ENCODE data around the gene PRKCA. TPM values are rescaled to one million over a fixed set of nuclear protein-coding genes. Genes with fewer than 3 reads are reported as not detected.
A peak's percentile ranks its signal among the peaks of the same experiment; 100 is the strongest.

PRKCA gene
- total RNA-seq, 1 experiment from 2014 or later, result 29.6 TPM

GRCh38 chr17:66555605-66556004, 253.2 kb downstream of the PRKCA start:
- H3K27ac Mint-ChIP-seq (ENCODE audit: unreplicated experiment), result no peak overlapping the region
- BruUV-seq (replicated peaks), result no TSS peak
- no peaks in the 10 kb centered on the region for H3K27me3 Mint-ChIP-seq (ENCODE audit: insufficient read depth, unreplicated experiment)
- no peaks in the 10 kb centered on the region for H3K36me3 Mint-ChIP-seq (ENCODE audit: insufficient read depth, unreplicated experiment)
- TF ChIP-seq CTCF (IDR thresholded peaks at IDR 0.05; ENCODE audit: insufficient read depth in 1 of 2, low read depth in 1 of 2, low read length in 1 of 2, severe bottlenecking in 1 of 2, unreplicated experiment in 1 of 2), result no peak
- DNase-seq, result no peak
- CTCF ChIA-PET, result no interaction called here
- no peaks in the 10 kb centered on the region for H3K36me3 ChIP-seq (ENCODE audit: control insufficient read depth, insufficient read depth, low read length)
- H3K4me3 ChIP-seq (ENCODE audit: low read depth, low read length), result no peak overlapping the region
- intact Hi-C loops (cut with micrococcal nuclease; ENCODE audit: unreplicated experiment), result no loop called here
- H3K4me1 ChIP-seq, result peaks cover 21% of the 10 kb centered on the region
- H3K4me1 Mint-ChIP-seq (ENCODE audit: low read depth, unreplicated experiment), result peaks cover 6% of the 10 kb centered on the region
- no peaks in the 10 kb centered on the region for H3K9me3 ChIP-seq
- no peaks in the 10 kb centered on the region for H3K27me3 ChIP-seq (replicated peaks; ENCODE audit: control insufficient read depth, insufficient read depth, low read length)
- POLR2A ChIA-PET, result no interaction called here
- no peaks in the 10 kb centered on the region for H3K9me3 Mint-ChIP-seq (ENCODE audit: unreplicated experiment)
- H3K4me3 Mint-ChIP-seq (ENCODE audit: unreplicated experiment), result no peak overlapping the region

- no peak overlapping the region for H3K4me3 Mint-ChIP-seq (ENCODE audit: unreplicated experiment)
- CTCF ChIA-PET, result no interaction called here
- intact Hi-C loops (cut with micrococcal nuclease; ENCODE audit: unreplicated experiment), result no loop called here
- DNase-seq, result no peak
- Histone ChIP-seq H3K4me3 (ENCODE audit: low read depth, low read length) (no peak overlapping the region), H3K27me3 (replicated peaks; ENCODE audit: control insufficient read depth, insufficient read depth, low read length) (no peaks in the 10 kb centered on the region), H3K9me3 (no peaks in the 10 kb centered on the region), H3K4me1 (peaks cover 5% of the 10 kb centered on the region), H3K36me3 (ENCODE audit: control insufficient read depth, insufficient read depth, low read length) (no peaks in the 10 kb centered on the region)
- H3K9me3 Mint-ChIP-seq (ENCODE audit: unreplicated experiment), result no peaks in the 10 kb centered on the region
- POLR2A ChIA-PET, result no interaction called here
- no peak for TF ChIP-seq CTCF (IDR thresholded peaks at IDR 0.05; ENCODE audit: insufficient read depth in 1 of 2, low read depth in 1 of 2, low read length in 1 of 2, severe bottlenecking in 1 of 2, unreplicated experiment in 1 of 2)
- no peak overlapping the region for H3K27ac Mint-ChIP-seq (ENCODE audit: unreplicated experiment)
- H3K27me3 Mint-ChIP-seq (ENCODE audit: insufficient read depth, unreplicated experiment), result no peaks in the 10 kb centered on the region
- peaks cover 4% of the 10 kb centered on the region for H3K4me1 Mint-ChIP-seq (ENCODE audit: low read depth, unreplicated experiment)
- H3K36me3 Mint-ChIP-seq (ENCODE audit: insufficient read depth, unreplicated experiment), result no peaks in the 10 kb centered on the region
- no TSS peak for BruUV-seq (replicated peaks)
Measured at GRCh38 chr17:66557200-66557599, 254.8 kb downstream of the PRKCA start.

GRCh38 chr17:66557886-66558285, 255.5 kb downstream of the PRKCA start:
- Histone ChIP-seq H3K9me3 (no peaks in the 10 kb centered on the region), H3K36me3 (ENCODE audit: control insufficient read depth, insufficient read depth, low read length) (no peaks in the 10 kb centered on the region), H3K4me3 (ENCODE audit: low read depth, low read length) (no peak overlapping the region), H3K27me3 (replicated peaks; ENCODE audit: control insufficient read depth, insufficient read depth, low read length) (no peaks in the 10 kb centered on the region), H3K4me1 (no peaks in the 10 kb centered on the region)
- TF ChIP-seq CTCF (IDR thresholded peaks at IDR 0.05; ENCODE audit: insufficient read depth in 1 of 2, low read depth in 1 of 2, low read length in 1 of 2, severe bottlenecking in 1 of 2, unreplicated experiment in 1 of 2), result no peak
- intact Hi-C loops (cut with micrococcal nuclease; ENCODE audit: unreplicated experiment), result no loop called here
- CTCF ChIA-PET, result no interaction called here
- no TSS peak for BruUV-seq (replicated peaks)
- no peaks in the 10 kb centered on the region for H3K27me3 Mint-ChIP-seq (ENCODE audit: insufficient read depth, unreplicated experiment)
- H3K4me1 Mint-ChIP-seq (ENCODE audit: low read depth, unreplicated experiment), result no peaks in the 10 kb centered on the region
- H3K4me3 Mint-ChIP-seq (ENCODE audit: unreplicated experiment), result no peak overlapping the region
- H3K27ac Mint-ChIP-seq (ENCODE audit: unreplicated experiment), result peak overlapping the region; percentile 7
- no peak for DNase-seq
- no peaks in the 10 kb centered on the region for H3K9me3 Mint-ChIP-seq (ENCODE audit: unreplicated experiment)
- no peaks in the 10 kb centered on the region for H3K36me3 Mint-ChIP-seq (ENCODE audit: insufficient read depth, unreplicated experiment)
- POLR2A ChIA-PET, result no interaction called here

All from Caco-2 (cell line).